Occipital lobe (tissue), 2 donors: ENCODE measurements around the gene FASTKD3. TPM values are rescaled to one million over a fixed set of nuclear protein-coding genes. Genes with fewer than 3 reads are reported as not detected.
"Not testable (repeated sequence)": the region's sequence is repeated elsewhere in the genome, so short reads cannot be mapped to it uniquely, and the experiment has no call there.

Experiments used
- DNase-seq: peaks from one replicate; lab custom pipeline; 2025; lab: John Stamatoyannopoulos, UW
- total RNA-seq: library from RNA; depleted of rRNA; stranded (reverse); fragments of >200 nt; gene quantifications from one replicate; pipeline ENCODE4 v1.2.3, GENCODE V29; 2014

Gene FASTKD3, protein sequence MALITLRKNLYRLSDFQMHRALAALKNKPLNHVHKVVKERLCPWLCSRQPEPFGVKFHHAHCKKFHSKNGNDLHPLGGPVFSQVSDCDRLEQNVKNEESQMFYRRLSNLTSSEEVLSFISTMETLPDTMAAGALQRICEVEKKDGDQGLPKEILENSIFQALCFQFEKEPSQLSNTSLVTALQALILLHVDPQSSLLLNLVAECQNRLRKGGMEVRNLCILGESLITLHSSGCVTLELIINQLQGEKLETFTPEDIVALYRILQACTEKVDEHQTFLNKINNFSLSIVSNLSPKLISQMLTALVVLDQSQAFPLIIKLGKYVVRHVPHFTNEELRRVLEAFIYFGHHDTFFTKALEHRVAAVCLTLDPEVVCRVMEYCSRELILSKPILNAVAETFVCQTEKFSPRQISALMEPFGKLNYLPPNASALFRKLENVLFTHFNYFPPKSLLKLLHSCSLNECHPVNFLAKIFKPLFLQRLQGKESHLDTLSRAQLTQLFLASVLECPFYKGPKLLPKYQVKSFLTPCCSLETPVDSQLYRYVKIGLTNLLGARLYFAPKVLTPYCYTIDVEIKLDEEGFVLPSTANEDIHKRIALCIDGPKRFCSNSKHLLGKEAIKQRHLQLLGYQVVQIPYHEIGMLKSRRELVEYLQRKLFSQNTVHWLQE
- 21.4 TPM for total RNA-seq

DNA sequence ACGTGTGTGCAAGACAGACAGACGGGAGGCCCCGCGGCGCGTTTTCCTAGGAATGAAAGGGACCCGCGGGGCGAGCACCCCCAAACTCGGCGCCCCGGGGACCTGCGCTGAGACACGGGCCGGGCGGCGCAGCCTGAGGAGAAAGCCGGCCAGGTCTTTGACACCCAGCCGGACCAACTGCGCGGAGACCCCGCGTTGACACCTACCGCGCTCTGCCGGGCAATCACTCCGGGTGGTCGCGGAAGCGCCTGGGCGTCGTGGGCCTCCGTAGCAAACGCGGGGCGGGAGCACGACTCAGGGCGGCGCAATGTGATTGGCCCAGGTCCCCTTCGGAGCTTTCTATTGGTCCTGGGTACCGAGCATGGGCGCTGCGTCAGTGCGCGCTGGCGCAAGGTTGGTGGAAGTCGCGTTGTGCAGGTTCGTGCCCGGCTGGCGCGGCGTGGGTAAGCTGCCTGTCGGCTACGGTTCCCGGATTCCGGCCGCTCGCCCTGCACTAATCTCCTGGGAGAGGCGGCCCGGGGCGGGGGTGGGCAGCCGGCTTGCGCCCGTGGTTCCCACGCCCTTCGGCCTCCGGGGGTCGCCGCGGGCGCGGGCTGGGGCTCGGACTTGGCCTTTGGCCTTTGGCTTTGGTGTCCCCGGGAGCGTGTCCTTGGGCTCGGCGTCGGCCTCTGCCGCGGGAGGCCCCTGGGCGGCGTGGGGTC lies at the start of gene FASTKD3, which contains the start of gene MTRR:
TSS of gene FASTKD3 (minus strand) at position 259 of the 701 bp plus-strand sequence. CDS start 948 bp downstream, outside the sequence.
TSS of gene MTRR (plus strand) at position 376 of the 701 bp plus-strand sequence. CDS start 1,647 bp downstream, outside the sequence.
- peak; percentile 92 for DNase-seq

DNA sequence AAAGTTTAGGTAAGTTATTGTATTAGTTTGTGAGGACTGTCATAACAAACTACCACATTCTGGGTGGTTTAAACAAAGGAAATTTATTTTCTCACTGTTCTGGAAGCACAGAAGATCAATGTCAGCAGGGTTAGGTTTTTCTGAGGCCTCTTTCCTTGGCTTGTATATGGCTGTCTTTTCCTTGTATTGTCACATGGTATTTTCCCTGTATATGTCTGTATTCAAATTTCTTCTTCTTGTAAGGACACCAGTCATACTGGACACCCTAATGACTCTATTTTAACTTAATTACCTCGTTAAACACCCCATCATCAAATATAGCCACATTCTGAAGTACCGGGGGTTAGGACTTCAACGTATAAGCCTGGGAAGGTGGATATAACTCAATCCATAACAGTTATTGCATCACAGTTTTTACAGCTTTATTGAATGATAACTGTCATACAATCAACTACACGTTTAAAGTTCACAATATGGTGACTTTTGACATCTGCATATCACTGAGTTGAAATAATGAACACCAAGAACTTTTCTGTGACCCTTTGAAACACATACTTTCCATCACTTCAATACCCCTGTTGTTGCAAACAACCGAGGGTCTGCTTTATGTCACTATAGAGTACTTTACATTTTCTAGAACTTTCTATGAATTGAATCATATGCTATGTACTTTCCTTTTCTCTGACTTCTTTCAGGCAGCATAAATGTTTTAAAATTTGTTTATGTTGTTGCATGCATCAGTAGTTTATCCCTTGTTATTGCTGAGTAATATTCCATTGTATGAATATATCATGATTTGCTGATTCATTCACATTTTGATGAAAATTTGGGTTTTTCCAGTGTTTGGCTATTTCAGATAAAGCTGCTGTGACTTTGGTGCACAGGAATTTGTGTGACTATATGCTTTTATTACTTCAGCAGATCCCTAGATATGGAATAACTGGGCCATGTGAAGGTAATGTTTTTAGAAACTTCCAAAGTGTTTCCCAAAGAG lies 48.6 kb upstream of the FASTKD3 start:
- no peak for DNase-seq

- DNase-seq, result no peak
Measured at GRCh38 chr5:7916171-7916804, 47.5 kb upstream of the FASTKD3 start.

DNA sequence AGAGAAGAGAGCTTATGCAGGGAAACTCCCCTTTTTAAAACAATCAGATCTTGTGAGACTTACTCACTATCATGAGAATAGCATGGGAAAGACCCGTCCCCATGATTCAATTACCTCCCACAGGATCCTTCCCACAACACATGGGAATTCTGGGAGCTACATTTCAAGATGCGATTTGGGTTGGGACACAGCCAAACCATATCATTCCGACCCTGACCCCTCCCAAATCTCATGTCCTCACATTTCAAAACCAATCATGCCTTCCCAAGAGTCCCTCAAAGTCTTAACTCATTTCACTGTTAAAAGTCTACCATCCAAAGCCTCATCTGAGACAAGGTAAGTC lies 42.6 kb upstream of the FASTKD3 start:
- not testable (repeated sequence) for DNase-seq

DNA sequence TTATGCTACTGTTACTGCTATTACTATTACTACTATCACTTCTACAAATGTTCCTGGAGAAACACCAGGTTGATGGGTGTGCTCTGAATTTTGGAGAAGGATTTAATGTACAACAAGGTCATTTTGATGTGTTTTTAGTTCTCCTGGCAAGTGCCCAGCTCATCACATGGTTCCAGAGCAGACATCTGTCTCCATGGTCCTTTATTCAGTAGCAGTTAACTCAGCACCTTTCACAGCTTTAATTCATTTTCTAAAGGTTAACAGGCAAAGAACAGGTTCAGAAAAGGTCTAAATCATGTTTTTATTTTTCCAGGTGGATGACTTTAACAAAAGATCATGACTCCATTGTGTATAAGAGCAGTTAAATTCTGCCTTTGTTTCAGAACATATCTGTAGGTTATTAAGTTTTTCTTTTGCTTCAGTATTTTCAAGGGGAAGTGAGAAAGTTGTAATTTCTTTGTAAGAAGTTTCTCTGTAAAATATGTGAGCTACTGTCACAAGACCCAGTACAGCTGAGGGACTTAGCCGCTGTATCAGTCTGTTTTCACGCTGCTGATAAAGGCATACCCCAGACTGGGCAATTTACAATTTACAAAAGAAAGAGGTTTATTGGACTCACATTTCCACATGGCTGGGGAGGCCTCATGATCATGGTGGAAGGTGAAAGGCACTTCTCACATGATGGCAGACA lies 42.1 kb upstream of the FASTKD3 start:
- no peak for DNase-seq

DNA sequence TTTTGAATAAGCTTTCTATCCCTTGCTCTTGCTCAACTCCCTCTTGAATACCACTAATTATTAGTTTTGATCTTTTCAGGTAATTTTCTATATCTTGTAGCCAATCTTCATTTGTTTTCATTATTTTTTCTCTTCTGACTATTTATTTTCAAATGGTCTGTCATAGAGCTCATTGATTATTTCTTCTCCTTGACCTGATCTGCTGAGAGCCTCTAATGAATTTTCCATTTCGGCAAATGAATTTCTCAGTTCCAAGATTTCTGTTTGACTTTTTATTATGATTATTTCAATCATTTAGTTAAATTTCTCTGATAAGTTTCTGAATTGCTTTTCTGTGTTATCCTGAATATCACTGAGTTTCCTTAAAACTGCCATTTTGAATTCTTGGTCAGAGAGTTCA lies 39.5 kb upstream of the FASTKD3 start:
- DNase-seq, result no peak

DNA sequence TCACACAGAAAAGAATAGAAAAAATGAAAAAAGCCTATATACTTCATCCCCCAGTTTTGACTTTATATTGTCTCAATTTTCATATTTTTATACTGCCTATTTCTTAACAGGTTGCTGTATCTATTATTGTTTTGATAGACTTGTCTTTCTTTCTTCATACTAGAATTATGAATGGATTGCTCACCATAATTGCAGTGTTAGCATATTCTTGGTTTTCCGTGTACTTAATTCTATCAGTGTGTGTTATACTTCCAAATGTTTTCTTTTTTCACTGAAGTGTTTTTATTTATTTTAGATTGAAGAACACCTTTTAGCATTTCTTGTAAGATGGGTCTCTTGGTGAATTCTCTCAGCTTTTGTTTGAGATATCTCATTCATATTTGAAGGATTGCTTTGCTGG lies 38.8 kb upstream of the FASTKD3 start:
- DNase-seq, result no peak

- no peak for DNase-seq
Measured at GRCh38 chr5:7904170-7904569, 35.3 kb upstream of the FASTKD3 start.

DNA sequence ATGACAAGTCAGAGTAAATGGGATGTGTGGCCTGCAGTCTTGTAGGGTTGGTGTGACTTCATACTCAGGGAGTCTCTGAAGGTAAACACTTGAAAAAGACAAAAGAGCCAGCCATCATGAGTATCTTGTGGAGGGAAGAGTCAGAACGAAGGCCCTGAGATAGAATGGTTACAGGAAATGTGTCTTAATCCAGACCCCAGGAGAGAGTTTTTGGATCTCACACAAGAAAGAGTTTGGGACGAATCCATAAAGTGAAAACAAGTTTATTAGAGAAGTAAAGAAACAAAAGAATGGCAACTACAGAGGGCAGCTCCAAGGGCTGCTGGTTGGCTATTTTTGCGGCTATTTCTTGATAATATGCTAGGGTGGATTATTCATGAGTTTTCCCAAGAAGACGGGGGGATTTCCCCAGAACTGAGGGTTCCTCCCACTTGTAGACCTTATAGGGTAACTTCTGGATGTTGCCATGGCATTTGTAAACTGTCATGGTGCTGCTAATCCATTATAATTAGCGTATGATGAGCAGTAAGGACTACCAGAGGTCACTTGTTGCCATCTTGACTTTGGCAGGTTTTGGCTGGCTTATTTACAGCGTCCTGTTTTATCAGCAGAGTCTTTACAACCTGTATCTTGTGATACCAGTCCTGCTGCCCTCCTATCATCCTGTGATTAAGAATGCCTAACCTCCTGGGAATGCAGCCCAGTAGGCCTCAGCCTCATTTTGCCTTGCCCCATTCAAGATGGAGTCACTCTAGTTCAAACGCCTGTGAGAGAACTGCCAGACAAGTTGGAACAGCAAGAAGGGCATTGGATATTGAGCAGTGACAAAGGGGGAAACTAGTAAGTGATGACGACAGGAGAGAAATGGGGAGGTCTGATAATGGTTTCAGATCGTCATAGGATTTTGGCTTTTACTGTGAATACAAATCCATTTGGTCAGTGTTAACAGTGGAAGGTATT lies 34.1 kb upstream of the FASTKD3 start:
- no peak for DNase-seq

- no peak for DNase-seq
Measured at GRCh38 chr5:7902201-7902600, 33.4 kb upstream of the FASTKD3 start.

DNA sequence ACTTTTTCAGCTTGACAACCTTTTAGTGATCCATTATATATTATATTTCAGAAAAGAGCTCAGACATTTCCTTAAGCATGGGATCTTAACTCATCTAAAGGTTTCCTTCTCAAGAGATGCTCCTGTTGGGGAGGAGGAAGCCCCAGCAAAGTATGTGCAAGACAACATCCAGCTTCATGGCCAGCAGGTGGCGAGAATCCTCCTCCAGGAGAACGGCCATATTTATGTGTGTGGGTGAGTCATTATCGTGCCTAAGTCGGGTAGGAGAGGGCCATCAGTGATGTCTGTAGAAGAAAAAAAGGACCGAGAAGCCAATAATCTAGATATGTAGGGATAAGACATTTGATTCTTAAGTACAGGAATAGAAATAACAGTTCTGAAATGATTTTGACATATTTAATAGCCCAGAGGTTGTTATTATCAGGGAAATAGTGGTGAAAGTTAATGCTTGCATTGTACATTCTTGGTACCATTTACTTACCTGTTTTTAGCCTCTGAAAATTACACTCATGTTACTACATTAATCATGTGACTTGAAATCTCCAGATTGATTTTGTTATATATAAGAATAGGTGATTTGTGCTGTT lies 28.3 kb upstream of the FASTKD3 start:
- DNase-seq, result no peak

GRCh38 chr5:7894860-7895259 lies 26.0 kb upstream of the FASTKD3 start:
- no peak for DNase-seq

DNA sequence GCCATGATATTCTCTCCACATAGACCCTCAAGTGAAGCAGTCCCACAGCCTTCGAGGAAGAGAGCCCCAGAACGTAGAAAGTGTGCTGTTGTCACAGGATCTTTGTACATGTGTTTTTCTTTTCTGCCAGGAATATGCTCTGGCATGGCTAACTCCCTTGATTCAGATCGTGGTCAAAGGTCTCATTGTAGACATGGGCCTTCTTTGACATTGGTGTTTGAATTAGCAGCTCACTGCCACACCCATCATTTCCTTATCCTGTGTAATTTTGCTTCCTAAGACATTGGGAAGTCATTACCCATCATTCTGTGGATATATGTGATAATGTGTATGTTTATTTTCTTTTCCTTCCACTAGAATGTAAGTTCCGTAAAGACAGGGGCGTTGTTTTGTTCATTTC lies 25.6 kb upstream of the FASTKD3 start:
- no peak for DNase-seq

- DNase-seq, result no peak
Measured at GRCh38 chr5:7888901-7889300, 20.1 kb upstream of the FASTKD3 start.

DNA sequence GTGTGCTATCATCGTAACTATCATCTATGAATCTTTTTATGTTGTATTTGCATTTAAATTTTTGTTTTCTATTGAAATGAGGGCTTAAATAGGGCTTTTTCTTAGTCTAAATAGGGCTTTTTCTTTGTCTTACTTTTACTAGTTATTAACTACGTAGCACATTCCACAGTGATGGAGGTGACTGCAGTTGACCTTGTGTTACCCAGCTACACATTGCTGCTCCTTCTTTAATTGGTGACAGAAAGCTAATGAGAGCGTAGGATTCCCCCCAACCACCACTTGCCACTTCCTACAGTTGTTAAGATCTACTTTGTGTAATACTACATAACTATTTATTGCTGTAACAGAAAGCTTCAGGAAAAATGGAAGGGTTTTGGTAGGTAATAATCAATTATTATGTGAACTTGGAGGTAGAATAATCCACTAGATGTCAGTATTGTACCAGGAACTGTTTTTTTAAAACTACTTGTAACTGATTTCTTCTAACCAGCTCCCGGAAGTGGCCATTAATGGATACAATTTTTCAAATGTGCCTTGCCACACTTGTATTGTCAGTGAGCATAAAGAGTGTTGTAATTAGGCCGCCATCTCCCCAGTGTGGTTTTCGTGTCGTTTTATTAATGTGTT lies 18.1 kb upstream of the FASTKD3 start:
- DNase-seq, result no peak

DNA sequence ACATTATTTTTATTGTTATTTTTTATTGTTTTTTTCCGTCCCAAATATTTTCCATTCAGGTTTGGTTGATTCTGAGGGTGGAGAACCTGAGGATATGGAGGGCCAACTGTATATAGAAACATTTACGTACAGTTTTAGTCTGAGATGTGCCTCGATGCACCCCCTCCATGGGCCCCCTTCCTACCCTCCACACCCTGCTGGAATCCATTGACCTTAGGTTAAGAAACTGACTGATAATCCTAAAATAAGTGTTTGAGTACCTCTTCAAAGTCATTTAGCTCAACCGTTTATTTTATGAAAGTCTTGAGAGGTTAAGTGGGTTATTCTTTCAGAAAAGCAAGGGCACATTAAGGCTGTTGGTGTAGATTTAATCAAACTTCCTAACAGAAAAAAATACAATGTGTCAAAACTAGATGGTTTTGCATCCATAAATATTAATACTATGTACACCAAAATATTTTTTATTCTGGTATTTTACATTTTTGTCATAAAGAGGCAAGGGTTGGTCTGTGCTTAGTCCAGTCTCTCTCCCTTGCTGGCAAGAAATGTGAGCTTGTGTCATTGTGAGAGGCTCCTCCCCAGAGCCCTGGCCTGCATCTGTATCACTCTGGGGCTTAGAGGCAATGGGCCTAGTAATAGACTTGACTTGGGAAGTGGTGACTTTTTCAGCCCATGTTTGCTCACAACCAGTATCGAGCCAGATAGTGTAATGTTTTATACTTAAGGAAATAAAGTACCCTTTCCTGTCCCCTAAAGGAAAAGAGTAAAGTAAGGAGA lies 15.8 kb upstream of the FASTKD3 start:
- DNase-seq, result no peak

- no peak for DNase-seq
Measured at GRCh38 chr5:7882926-7883325, 14.1 kb upstream of the FASTKD3 start.
